Activated T-helper 1 cell treated with anti-CD3 and anti-CD28 coated beads, Interleukin-12 subunit alpha, Interleukin-12 subunit beta, Interleukin-2, Interleukin-4 antibody, amounts not matched to agents 30 ng/mL and 10 ng/mL and 1 ng/mL, durations not matched to agents 14 hours and 24 hours and 36 hours (primary cell): ENCODE measurements around the gene TSPAN9. TPM values are rescaled to one million over a fixed set of nuclear protein-coding genes. Genes with fewer than 3 reads are reported as not detected.

Experiments
- DNase-seq: peaks from one replicate; pipeline ENCODE4 v3.0.0; 2021; ENCODE audit warnings: low spot score
- H3K27ac Mint-ChIP-seq: one replicate; pipeline ENCODE4 v1.8.0; 2021; ENCODE audit warnings: mild to moderate bottlenecking, mixed read lengths
- H3K27me3 Mint-ChIP-seq: one replicate; pipeline ENCODE4 v1.8.0; 2022; ENCODE audit warnings: mild to moderate bottlenecking, moderate library complexity, mixed read lengths; ENCODE audit not compliant: insufficient read depth
- H3K36me3 Mint-ChIP-seq: one replicate; pipeline ENCODE4 v1.8.0; 2021; ENCODE audit warnings: low read depth, mixed read lengths
- H3K4me1 Mint-ChIP-seq: one replicate; pipeline ENCODE4 v1.8.0; 2021; ENCODE audit warnings: low read depth, mixed read lengths
- H3K4me3 Mint-ChIP-seq: one replicate; pipeline ENCODE4 v1.8.0; 2021; ENCODE audit warnings: mild to moderate bottlenecking, moderate library complexity, mixed read lengths
- H3K9me3 Mint-ChIP-seq: one replicate; pipeline ENCODE4 v1.8.0; 2021; ENCODE audit warnings: mixed read lengths
- intact Hi-C: fragments of 100-400 bp; cut with micrococcal nuclease; formaldehyde crosslinking; loops from one replicate; pipeline ENCODE4 v1.15.1; 2024
- total RNA-seq: library from RNA; stranded (reverse); gene quantifications from 2 replicates; pipeline ENCODE4 v1.2.3, GENCODE V29; 2022

TSPAN9 gene
- total RNA-seq, 1 donor from 2014 or later = 0.44 TPM

GRCh38 chr12:3086211-3086610 is 9.0 kb downstream of the TSPAN9 start:
- Mint-ChIP-seq H3K36me3 (no peaks in the 10 kb centered on the region), H3K4me1 (no peaks in the 10 kb centered on the region), H3K9me3 (no peaks in the 10 kb centered on the region), H3K27ac (no peak overlapping the region), H3K27me3 (peaks cover 9% of the 10 kb centered on the region), H3K4me3 (no peak overlapping the region)
- no peak for DNase-seq
- intact Hi-C loops = no loop called here

GRCh38 chr12:3086729-3087323 is 9.6 kb downstream of the TSPAN9 start:
- Mint-ChIP-seq H3K4me3 (no peak overlapping the region), H3K27ac (no peak overlapping the region), H3K4me1 (no peaks in the 10 kb centered on the region), H3K27me3 (peaks cover 8% of the 10 kb centered on the region), H3K9me3 (no peaks in the 10 kb centered on the region), H3K36me3 (no peaks in the 10 kb centered on the region)
- intact Hi-C loops = no loop called here
- no peak for DNase-seq

- no peak overlapping the region for H3K4me3 Mint-ChIP-seq
- no peak overlapping the region for H3K27ac Mint-ChIP-seq
- no peaks in the 10 kb centered on the region for H3K4me1 Mint-ChIP-seq
- H3K27me3 Mint-ChIP-seq = peaks cover 7% of the 10 kb centered on the region
- H3K9me3 Mint-ChIP-seq = no peaks in the 10 kb centered on the region
- no peaks in the 10 kb centered on the region for H3K36me3 Mint-ChIP-seq
- no peak for DNase-seq
- intact Hi-C loops = no loop called here
Measured at GRCh38 chr12:3087758-3088650, 10.8 kb downstream of the TSPAN9 start.

GRCh38 chr12:3089588-3089987 is 12.4 kb downstream of the TSPAN9 start:
- intact Hi-C loops = no loop called here
- H3K36me3 Mint-ChIP-seq = no peaks in the 10 kb centered on the region

GRCh38 chr12:3090240-3091037 is 13.3 kb downstream of the TSPAN9 start:
- Mint-ChIP-seq H3K4me3 (no peak overlapping the region), H3K36me3 (no peaks in the 10 kb centered on the region), H3K4me1 (no peaks in the 10 kb centered on the region), H3K27me3 (peaks cover 7% of the 10 kb centered on the region), H3K9me3 (no peaks in the 10 kb centered on the region), H3K27ac (no peak overlapping the region)
- no peak for DNase-seq
- intact Hi-C loops = no loop called here

More at GRCh38 chr12:3089588-3089987, 12.4 kb downstream of the TSPAN9 start:
- H3K9me3 Mint-ChIP-seq = no peaks in the 10 kb centered on the region
- H3K4me1 Mint-ChIP-seq = no peaks in the 10 kb centered on the region
- no peak overlapping the region for H3K4me3 Mint-ChIP-seq
- peaks cover 7% of the 10 kb centered on the region for H3K27me3 Mint-ChIP-seq
- no peak for DNase-seq
- no peak overlapping the region for H3K27ac Mint-ChIP-seq

- H3K27me3 Mint-ChIP-seq = peaks cover 1% of the 10 kb centered on the region
- no peaks in the 10 kb centered on the region for H3K9me3 Mint-ChIP-seq
- intact Hi-C loops = no loop called here
- H3K27ac Mint-ChIP-seq = no peak overlapping the region
- H3K4me3 Mint-ChIP-seq = no peak overlapping the region
- no peaks in the 10 kb centered on the region for H3K36me3 Mint-ChIP-seq
- H3K4me1 Mint-ChIP-seq = no peaks in the 10 kb centered on the region
- DNase-seq = no peak
Measured at GRCh38 chr12:3091038-3091319, 13.8 kb downstream of the TSPAN9 start.

GRCh38 chr12:3091382-3092241 is 14.4 kb downstream of the TSPAN9 start:
- DNase-seq = no peak
- Mint-ChIP-seq H3K27ac (no peak overlapping the region), H3K27me3 (no peaks in the 10 kb centered on the region), H3K4me3 (no peak overlapping the region), H3K36me3 (peaks cover 2% of the 10 kb centered on the region), H3K9me3 (peaks cover 5% of the 10 kb centered on the region), H3K4me1 (no peaks in the 10 kb centered on the region)
- intact Hi-C loops = no loop called here

- H3K9me3 Mint-ChIP-seq = peaks cover 5% of the 10 kb centered on the region
- H3K4me1 Mint-ChIP-seq = no peaks in the 10 kb centered on the region
- no peaks in the 10 kb centered on the region for H3K27me3 Mint-ChIP-seq
- intact Hi-C loops = no loop called here
- H3K36me3 Mint-ChIP-seq = peaks cover 2% of the 10 kb centered on the region
- no peak overlapping the region for H3K4me3 Mint-ChIP-seq
- no peak for DNase-seq
- no peak overlapping the region for H3K27ac Mint-ChIP-seq
Measured at GRCh38 chr12:3092764-3093163, 15.6 kb downstream of the TSPAN9 start.

- H3K27me3 Mint-ChIP-seq = peaks cover 11% of the 10 kb centered on the region
- DNase-seq = no peak
- intact Hi-C loops = no loop called here
- no peak overlapping the region for H3K27ac Mint-ChIP-seq
- H3K36me3 Mint-ChIP-seq = peaks cover 2% of the 10 kb centered on the region
- no peaks in the 10 kb centered on the region for H3K4me1 Mint-ChIP-seq
- H3K9me3 Mint-ChIP-seq = peaks cover 19% of the 10 kb centered on the region
- no peak overlapping the region for H3K4me3 Mint-ChIP-seq
Measured at GRCh38 chr12:3097186-3097804, 20.1 kb downstream of the TSPAN9 start.

- no peak overlapping the region for H3K27ac Mint-ChIP-seq
- intact Hi-C loops = no loop called here
Measured at GRCh38 chr12:3097836-3098235, 20.7 kb downstream of the TSPAN9 start.

GRCh38 chr12:3098436-3098835 is 21.3 kb downstream of the TSPAN9 start:
- peaks cover 2% of the 10 kb centered on the region for H3K36me3 Mint-ChIP-seq
- DNase-seq = no peak
- H3K9me3 Mint-ChIP-seq = peaks cover 19% of the 10 kb centered on the region
- intact Hi-C loops = no loop called here
- peaks cover 11% of the 10 kb centered on the region for H3K27me3 Mint-ChIP-seq
- no peak overlapping the region for H3K27ac Mint-ChIP-seq
- H3K4me3 Mint-ChIP-seq = no peak overlapping the region
- no peaks in the 10 kb centered on the region for H3K4me1 Mint-ChIP-seq

More at GRCh38 chr12:3097836-3098235, 20.7 kb downstream of the TSPAN9 start:
- no peak overlapping the region for H3K4me3 Mint-ChIP-seq
- H3K9me3 Mint-ChIP-seq = peaks cover 19% of the 10 kb centered on the region
- peaks cover 2% of the 10 kb centered on the region for H3K36me3 Mint-ChIP-seq
- peaks cover 11% of the 10 kb centered on the region for H3K27me3 Mint-ChIP-seq
- no peaks in the 10 kb centered on the region for H3K4me1 Mint-ChIP-seq
- DNase-seq = no peak

GRCh38 chr12:3099146-3099545 is 22.0 kb downstream of the TSPAN9 start:
- peaks cover 2% of the 10 kb centered on the region for H3K36me3 Mint-ChIP-seq
- no peak overlapping the region for H3K4me3 Mint-ChIP-seq
- intact Hi-C loops = no loop called here
- no peak overlapping the region for H3K27ac Mint-ChIP-seq
- no peak for DNase-seq
- peaks cover 14% of the 10 kb centered on the region for H3K27me3 Mint-ChIP-seq
- no peaks in the 10 kb centered on the region for H3K4me1 Mint-ChIP-seq
- H3K9me3 Mint-ChIP-seq = peaks cover 19% of the 10 kb centered on the region
